Measurements from ENCODE around the gene SPNS3.

- TF ChIP-seq CTCF (conservative IDR thresholded peaks at IDR 0.05; ENCODE audit: low read depth, low read length) (no peak), SMC3 (IDR thresholded peaks at IDR 0.05; ENCODE audit: low read depth, low read length) (no peak), BHLHE40 (IDR thresholded peaks at IDR 0.05; ENCODE audit: low read depth, low read length) (no peak), RAD21 (IDR thresholded peaks at IDR 0.05; ENCODE audit: low read length) (no peak)
Measured at GRCh38 chr17:4536742-4537411, 103.1 kb downstream of the SPNS3 start.

Data from IMR-90 (cell line).